BLaER1 (cell line): ENCODE measurements around the gene INF2.

Experiments used
- H3K27ac ChIP-seq: shearing (Covaris generic); formaldehyde crosslinking; 2 replicates; pipeline ENCODE4 v1.8.1; 2022
- H3K27me3 ChIP-seq: shearing (Covaris generic); formaldehyde crosslinking; 2 replicates; pipeline ENCODE4 v1.8.1; 2022
- H3K36me3 ChIP-seq: shearing (Covaris generic); formaldehyde crosslinking; 2 replicates; pipeline ENCODE4 v1.8.1; 2022
- H3K4me1 ChIP-seq: shearing (Covaris generic); formaldehyde crosslinking; 2 replicates; pipeline ENCODE4 v1.8.1; 2022
- H3K4me2 ChIP-seq: shearing (Covaris generic); formaldehyde crosslinking; 2 replicates; pipeline ENCODE4 v1.8.1; 2022
- H3K4me3 ChIP-seq: shearing (Covaris generic); formaldehyde crosslinking; 2 replicates; pipeline ENCODE4 v1.8.1; 2022
- H3K9ac ChIP-seq: shearing (Covaris generic); formaldehyde crosslinking; 2 replicates; pipeline ENCODE4 v1.8.1; 2022
- H3K9me3 ChIP-seq: shearing (Covaris generic); formaldehyde crosslinking; 2 replicates; pipeline ENCODE4 v1.8.1; 2022
- H4K20me1 ChIP-seq: shearing (Covaris generic); formaldehyde crosslinking; 2 replicates; pipeline ENCODE4 v1.8.1; 2022
- Cebpa-rat ChIP-seq: shearing (Covaris generic); IDR thresholded peaks from 2 replicates; pipeline ENCODE4 v1.8.1; 2022

The INF2 gene

DNA sequence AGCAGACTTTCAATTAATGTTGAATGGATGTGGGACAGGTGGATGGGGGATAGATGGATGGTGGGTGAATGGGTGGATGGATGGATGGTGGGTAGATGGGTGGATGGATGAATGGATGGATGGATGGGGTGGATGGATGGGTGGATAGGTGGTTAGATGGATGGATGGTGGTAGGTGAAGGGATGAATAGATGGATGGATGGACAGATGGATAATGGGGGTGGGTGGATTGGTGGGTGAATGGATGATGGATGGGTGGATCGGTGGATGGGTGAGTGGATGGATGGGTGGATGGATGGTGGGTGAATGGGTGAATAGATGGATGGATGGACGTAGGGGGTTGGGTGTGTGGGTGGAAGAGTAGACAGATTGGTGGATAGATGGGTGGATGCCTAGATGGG lies 14.0 kb upstream of the INF2 start:
- Histone ChIP-seq H3K27me3 (no peaks in the 10 kb centered on the region), H3K4me3 (no peak overlapping the region), H3K9ac (no peak overlapping the region), H3K36me3 (peaks cover 3% of the 10 kb centered on the region; the same call in 1 of the 2 replicates), H4K20me1 (no peaks in the 10 kb centered on the region), H3K9me3 (peaks cover 27% of the 10 kb centered on the region), H3K4me2 (no peak overlapping the region), H3K4me1 (peaks cover 62% of the 10 kb centered on the region), H3K27ac (no peak overlapping the region)
- no peak for TF ChIP-seq Cebpa-rat

DNA sequence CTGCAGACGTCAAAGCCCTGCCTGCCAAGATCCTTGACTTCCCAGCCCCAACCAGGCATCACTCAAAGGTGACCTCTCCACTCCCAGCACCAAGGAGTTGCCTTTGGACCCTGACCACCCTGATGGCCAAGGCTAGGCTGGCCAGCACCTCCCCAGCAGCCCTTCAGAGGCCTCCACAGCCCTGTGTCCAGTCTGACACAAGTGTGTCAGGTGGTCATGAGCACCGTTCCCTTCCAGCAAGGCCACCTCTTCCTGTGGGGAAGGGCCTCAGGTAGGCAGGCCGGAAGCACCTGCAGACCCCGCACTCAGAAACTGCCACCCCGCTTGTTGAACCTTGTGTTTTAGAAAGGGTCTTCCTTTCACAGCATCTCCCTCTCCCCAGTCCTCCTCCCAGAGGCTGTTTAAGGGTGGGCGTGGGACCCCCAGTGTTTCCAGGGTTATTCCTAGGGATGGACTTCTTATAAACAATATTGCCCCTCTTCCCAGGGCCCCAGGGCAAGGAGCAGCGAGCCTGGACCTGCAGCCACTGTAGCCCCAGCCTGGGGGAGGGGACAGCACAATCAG lies 13.2 kb upstream of the INF2 start:
- Histone ChIP-seq H3K27ac (peak overlapping the region; percentile 95), H3K4me1 (peaks cover 69% of the 10 kb centered on the region), H3K9ac (peak overlapping the region; percentile 88; the same call in 1 of the 2 replicates), H4K20me1 (no peaks in the 10 kb centered on the region), H3K36me3 (peaks cover 3% of the 10 kb centered on the region; the same call in 1 of the 2 replicates), H3K9me3 (peaks cover 24% of the 10 kb centered on the region), H3K27me3 (no peaks in the 10 kb centered on the region), H3K4me2 (peak overlapping the region; percentile 81), H3K4me3 (no peak overlapping the region)
- no peak for TF ChIP-seq Cebpa-rat

DNA sequence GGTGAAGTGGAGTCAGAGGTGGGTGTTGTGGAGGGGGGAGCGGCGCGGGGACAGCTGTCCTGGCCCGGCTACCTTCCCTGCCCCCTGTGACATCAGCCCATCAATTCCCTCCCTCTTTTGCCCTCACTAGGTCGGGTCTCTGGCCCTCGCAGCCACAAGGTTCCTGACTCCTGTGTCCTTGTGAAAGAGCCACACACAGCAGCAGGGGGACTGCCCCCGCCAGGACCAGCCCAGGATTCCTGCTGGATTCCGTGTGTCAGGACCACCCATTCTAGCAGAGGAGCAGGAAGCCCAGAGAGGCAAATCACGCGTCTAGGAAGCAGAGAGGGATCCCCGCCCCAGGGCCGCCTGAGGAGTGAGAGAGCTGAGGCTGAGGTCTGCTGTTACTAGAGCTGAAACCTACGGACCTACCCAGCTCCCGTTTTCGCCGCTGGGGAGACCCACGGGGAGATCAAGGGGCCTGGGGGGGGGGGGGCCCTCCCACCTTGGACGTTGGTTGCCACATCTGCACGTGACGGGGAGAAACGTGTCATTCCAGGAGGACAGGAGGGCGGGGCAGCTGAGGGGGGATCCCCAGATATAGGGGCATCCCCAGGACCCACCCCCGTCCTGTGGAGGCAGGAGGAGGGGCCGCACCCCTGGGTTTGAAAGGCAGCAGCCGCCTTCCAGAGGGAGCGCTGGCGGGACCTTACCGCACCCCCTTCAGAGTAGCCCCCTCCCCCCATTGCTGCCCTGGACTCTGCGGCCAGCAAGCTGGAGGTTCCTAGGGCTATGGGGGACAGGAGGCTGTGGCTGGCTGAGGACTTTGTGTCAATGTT lies 12.5 kb upstream of the INF2 start:
- H3K4me3 ChIP-seq, result peak overlapping the region; percentile 64
- H3K9ac ChIP-seq, result peak overlapping the region; percentile 88
- peak overlapping the region; percentile 95 for H3K27ac ChIP-seq
- peaks cover 76% of the 10 kb centered on the region for H3K4me1 ChIP-seq
- no peaks in the 10 kb centered on the region for H3K27me3 ChIP-seq
- peaks cover 22% of the 10 kb centered on the region for H3K9me3 ChIP-seq
- H3K4me2 ChIP-seq, result peak overlapping the region; percentile 81
- H3K36me3 ChIP-seq, result no peaks in the 10 kb centered on the region
- no peaks in the 10 kb centered on the region for H4K20me1 ChIP-seq
- TF ChIP-seq Cebpa-rat, result no peak

DNA sequence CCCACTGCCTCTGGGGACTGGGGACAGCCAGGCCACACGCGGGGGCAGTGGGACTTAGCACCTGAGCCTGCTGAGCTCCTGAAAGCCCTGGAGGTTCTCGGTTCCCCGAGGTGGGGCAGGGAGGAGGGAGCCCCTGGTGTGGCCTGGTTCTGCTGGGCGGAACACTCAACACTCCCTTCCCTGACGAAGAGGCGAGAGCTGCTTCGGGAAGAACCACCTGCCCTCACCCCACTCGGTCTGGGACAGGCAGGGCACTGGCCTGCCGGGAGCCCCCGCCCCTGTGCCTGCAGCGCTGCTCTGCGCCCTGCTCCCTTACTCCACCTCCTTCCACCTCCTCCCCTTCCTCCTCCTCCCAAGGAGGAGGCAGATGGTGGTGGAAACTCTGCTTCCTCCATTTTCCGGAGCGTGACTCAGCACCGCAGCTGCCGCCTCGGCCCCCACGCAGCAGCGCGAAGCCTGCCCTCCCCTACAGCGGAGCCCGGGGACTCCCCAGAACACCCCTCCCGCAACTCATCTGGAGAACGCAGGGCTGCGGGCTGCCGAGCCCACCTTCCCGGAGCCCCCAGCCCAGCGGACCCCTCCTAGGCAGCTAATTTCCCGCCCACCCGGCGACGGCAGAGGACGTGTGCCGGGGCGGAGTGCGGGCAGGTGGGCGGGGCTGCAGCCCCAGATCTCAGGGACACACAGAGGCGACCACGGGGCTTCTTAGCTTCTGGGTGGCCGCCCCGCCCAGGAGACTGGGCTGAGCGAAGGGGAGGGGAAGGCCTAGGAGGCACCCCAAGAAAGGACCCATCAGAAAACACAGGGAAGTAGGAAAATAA lies 11.7 kb upstream of the INF2 start:
- peak overlapping the region; percentile 95 for H3K27ac ChIP-seq
- H3K4me2 ChIP-seq, result peak overlapping the region; percentile 81
- peak overlapping the region; percentile 64 for H3K4me3 ChIP-seq
- TF ChIP-seq Cebpa-rat, result no peak
- H4K20me1 ChIP-seq, result no peaks in the 10 kb centered on the region
- peak overlapping the region; percentile 88 for H3K9ac ChIP-seq
- H3K27me3 ChIP-seq, result no peaks in the 10 kb centered on the region
- H3K4me1 ChIP-seq, result peaks cover 84% of the 10 kb centered on the region
- no peaks in the 10 kb centered on the region for H3K36me3 ChIP-seq
- H3K9me3 ChIP-seq, result peaks cover 22% of the 10 kb centered on the region

DNA sequence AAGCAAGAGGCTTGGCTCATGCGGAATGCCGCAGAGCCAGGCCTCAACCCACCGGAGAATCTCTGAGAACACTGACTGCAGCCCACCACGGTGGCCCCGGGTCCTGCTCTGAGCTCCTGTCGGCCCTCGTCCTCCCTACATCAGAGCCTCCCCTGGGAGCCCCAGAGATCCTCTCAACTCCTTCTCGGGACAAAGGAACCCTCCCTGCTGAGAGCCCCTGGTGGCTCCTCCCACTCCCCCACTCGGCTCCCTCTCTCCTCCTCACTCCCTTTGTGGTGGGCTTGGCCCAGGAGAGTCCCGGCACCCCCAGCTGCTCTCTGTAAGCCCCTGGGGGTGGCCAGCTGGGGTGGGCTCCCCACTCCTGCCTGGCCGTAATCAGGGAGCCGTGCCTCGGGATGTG lies 11.1 kb upstream of the INF2 start:
- peaks cover 86% of the 10 kb centered on the region for H3K4me1 ChIP-seq
- H3K9me3 ChIP-seq, result peaks cover 18% of the 10 kb centered on the region
- H3K9ac ChIP-seq, result peak overlapping the region; percentile 88
- H3K27me3 ChIP-seq, result no peaks in the 10 kb centered on the region
- peak overlapping the region; percentile 81 for H3K4me2 ChIP-seq
- no peaks in the 10 kb centered on the region for H3K36me3 ChIP-seq
- H3K4me3 ChIP-seq, result peak overlapping the region; percentile 64
- no peak for TF ChIP-seq Cebpa-rat
- no peaks in the 10 kb centered on the region for H4K20me1 ChIP-seq
- peak overlapping the region; percentile 95 for H3K27ac ChIP-seq

DNA sequence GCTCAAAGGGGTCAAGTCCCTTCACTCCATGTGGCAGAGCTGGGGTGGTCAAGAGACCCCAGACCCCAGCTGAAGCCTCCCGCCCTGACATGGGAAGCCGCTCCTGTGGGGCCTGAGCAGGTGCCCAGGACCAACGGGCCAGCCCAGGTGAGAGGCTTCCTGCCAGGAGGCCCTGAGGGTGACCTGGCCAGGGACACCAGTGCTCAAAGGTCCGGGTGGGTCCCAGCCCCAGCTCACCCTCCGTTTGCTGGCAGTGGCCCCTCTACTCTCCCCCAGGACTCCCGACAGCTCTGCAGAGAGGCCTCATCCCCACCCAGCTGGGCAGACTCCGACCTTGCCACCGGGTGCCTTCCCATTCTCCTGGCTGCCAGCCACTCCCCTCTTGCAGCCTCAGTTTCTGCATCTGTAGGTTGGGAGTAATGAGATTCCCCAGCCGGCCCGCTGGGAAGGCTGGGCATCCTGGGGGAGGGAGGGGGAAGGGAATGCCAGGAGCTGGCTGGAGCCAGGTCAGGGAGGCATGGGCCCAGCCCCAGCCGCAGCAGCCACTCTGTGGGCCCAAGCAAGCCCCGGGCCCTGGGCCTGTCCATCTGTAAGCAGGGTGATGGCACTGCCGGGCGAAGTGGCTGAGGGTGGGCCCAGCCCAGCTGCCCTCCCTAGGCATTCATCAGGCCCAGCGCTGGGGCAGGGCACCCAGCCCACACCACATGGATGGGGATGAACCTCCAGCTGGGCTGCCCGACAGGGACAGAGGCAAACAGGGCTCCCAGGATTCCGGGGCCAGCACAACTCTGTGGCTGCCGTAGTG lies 10.3 kb upstream of the INF2 start:
- H3K27ac ChIP-seq, result peak overlapping the region; percentile 95
- H3K36me3 ChIP-seq, result no peaks in the 10 kb centered on the region
- peak overlapping the region; percentile 64; the same call in 1 of the 2 replicates for H3K4me3 ChIP-seq
- H3K27me3 ChIP-seq, result no peaks in the 10 kb centered on the region
- no peak for TF ChIP-seq Cebpa-rat
- peak overlapping the region; percentile 81 for H3K4me2 ChIP-seq
- H3K9me3 ChIP-seq, result peaks cover 10% of the 10 kb centered on the region
- peak overlapping the region; percentile 88 for H3K9ac ChIP-seq
- H4K20me1 ChIP-seq, result no peaks in the 10 kb centered on the region
- peaks cover 79% of the 10 kb centered on the region for H3K4me1 ChIP-seq

DNA sequence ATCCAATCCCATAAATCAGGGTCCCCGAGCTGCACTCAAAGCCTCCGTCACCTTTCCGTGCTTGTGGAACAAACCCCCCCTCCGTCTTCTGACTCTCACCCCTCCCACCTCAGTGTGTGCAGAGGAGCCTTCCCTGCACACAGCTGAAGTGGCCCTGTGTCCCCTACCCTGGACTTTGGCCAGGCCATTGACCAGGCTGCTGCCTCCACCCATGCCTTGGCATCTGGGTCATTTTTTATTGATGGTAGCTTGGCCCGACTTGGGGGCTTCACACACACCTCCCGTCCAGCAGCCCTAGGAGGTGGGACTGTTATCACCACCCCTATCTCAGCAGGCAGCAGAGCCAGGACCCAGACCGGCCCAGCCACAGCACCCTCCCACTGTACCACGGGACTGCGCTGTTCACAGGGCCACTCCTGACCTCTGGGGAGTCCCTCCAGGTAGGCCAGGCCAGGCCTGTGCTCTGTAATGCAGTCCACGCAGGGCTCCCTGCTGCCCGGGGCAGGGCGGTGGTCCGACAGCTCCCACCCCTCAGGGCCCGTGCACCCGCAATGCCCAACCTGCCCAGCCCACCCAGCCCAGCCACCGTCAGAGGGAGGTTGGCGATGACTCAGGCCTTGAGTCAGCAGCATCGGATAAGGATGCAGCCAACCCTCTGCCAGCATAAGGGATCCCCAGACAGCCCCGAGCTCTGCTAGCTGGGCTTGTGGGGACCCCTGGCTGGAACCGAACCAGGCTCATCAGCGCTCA lies 9.2 kb upstream of the INF2 start:
- Histone ChIP-seq H3K27me3 (no peaks in the 10 kb centered on the region), H3K4me1 (peaks cover 71% of the 10 kb centered on the region), H3K4me2 (peak overlapping the region; percentile 81), H3K9me3 (no peaks in the 10 kb centered on the region), H3K4me3 (no peak overlapping the region), H3K36me3 (no peaks in the 10 kb centered on the region), H3K9ac (peak overlapping the region; percentile 88), H3K27ac (peak overlapping the region; percentile 95), H4K20me1 (no peaks in the 10 kb centered on the region)
- no peak for TF ChIP-seq Cebpa-rat

DNA sequence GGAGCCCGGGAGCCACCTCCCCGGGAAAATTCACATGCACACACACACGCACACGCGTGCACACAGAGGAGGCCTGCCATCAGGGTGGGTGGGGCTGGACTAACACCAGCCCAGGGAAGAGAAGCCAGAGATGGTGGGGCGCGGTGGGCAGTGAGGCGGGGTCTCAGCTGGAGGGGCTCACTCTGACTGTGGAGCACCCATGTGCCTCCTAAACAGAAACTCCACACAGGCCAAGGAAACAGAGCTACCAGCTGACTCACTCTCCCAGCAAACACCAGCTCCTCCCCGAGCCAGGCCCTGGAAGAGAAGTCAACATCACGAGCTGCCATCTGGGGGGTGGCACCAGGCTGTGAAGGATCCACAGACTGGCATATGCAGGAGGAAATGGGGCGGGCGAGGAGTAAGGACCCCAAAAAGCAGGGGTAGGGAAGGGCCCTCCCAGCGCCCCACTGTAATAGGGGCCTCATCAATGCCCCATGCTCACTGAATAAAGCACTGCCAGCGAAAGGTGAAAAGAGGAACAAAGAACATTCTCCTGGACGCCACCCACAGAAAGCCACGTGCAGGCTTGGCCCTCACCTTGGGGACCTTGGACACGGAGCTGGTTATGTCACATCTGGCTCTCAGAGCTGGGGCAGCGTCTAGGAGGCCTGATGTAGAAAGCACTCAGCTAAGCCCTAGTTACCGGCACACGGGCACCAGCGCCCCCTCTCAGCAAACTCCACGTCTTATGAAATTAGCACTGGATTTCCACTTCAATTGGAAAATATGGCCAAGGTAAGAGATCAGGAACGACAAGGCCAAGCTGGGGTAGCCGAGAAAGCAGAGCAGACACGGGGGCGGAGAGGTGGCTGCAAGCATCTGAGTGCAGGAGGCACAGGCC lies 8.4 kb upstream of the INF2 start:
- H4K20me1 ChIP-seq, result no peaks in the 10 kb centered on the region
- no peak for TF ChIP-seq Cebpa-rat
- no peaks in the 10 kb centered on the region for H3K36me3 ChIP-seq
- peaks cover 69% of the 10 kb centered on the region for H3K4me1 ChIP-seq
- H3K9me3 ChIP-seq, result no peaks in the 10 kb centered on the region
- H3K9ac ChIP-seq, result peak overlapping the region; percentile 88
- H3K4me3 ChIP-seq, result no peak overlapping the region; the same call in 1 of the 2 replicates
- peak overlapping the region; percentile 81 for H3K4me2 ChIP-seq
- no peaks in the 10 kb centered on the region for H3K27me3 ChIP-seq
- H3K27ac ChIP-seq, result peak overlapping the region; percentile 95
